Large intestine (tissue), 3 donors: Measurements from ENCODE around the gene ATP9B. TPM values are rescaled to one million over a fixed set of nuclear protein-coding genes. Genes with fewer than 3 reads are reported as not detected.

Experiments
- DNase-seq, 2 donors: peaks; one replicate each; pipeline versions ENCODE4 v3.0.0 to v3.0.0-alpha.2; 2013
- H3K27ac ChIP-seq: one replicate; pipeline ENCODE4 v1.5.1; 2013; ENCODE audit warnings: low read length
- H3K27me3 ChIP-seq: 2 replicates; pipeline ENCODE4 v1.6.1; 2013; ENCODE audit warnings: low read length; ENCODE audit not compliant: control insufficient read depth, insufficient read depth
- H3K36me3 ChIP-seq: 2 replicates; pipeline ENCODE4 v1.6.1; 2013; ENCODE audit warnings: low read length; ENCODE audit not compliant: control insufficient read depth, insufficient read depth
- H3K4me1 ChIP-seq: one replicate; pipeline ENCODE4 v1.6.1; 2013; ENCODE audit warnings: low read length; ENCODE audit not compliant: control insufficient read depth, insufficient read depth
- H3K4me3 ChIP-seq: one replicate; pipeline ENCODE4 v1.5.1; 2013; ENCODE audit warnings: low read length
- H3K9me3 ChIP-seq: one replicate; pipeline ENCODE4 v1.6.1; 2013; ENCODE audit warnings: mild to moderate bottlenecking, low read depth, low read length, moderate library complexity; ENCODE audit not compliant: control insufficient read depth
- WGBS: methylation state at CpG from one replicate; pipeline ENCODE4 v1.1.5; 2013; ENCODE audit warnings: low lambda C conversion rate; ENCODE audit not compliant: insufficient coverage; 5-methylcytosine and 5-hydroxymethylcytosine counted together
- polyA plus RNA-seq: library from polyadenylated mRNA; unstranded; fragments of 120-200 nt; gene quantifications from one replicate; pipeline ENCODE4 v1.2.1, GENCODE V29; 2013

ATP9B gene
- polyA plus RNA-seq, 1 donor = 19.9 TPM

DNA sequence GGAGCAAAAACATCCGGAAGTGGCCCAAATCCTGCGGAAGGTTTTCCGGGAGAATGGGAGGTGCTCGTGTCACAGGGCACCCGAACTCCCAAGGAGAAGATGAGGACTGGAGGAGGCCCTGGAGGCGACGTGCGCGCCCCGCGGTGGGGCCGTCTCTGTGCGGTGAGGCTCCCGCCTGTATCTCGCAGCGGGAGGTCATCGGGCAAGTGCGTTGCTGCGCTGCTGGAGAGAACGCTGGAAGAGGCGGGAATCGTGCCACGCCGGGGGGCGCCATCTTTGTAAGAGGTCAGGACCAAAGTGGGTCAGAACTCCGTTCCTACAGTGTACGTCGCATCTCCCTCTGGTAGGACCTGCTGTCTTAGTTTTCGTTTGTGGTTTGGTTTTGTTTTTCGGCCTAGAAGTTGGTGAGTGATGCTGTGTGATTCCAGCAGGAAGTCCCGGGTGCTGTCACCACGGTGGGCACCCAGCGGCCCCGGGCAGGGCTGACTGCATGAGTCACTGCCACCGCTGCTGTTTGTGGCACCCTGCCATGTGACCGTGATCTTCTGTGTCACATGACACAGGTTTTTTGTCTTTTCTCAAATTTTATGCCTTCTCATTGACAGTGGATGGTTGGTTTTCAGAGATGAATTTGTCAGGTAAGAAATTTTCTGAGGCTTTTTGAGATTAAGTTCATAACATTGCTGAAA, 21.5 kb upstream of the ATP9B start:
- Histone ChIP-seq H3K27ac (no peak overlapping the region), H3K36me3 (no peaks in the 10 kb centered on the region), H3K9me3 (no peaks in the 10 kb centered on the region), H3K27me3 (no peaks in the 10 kb centered on the region), H3K4me3 (no peak overlapping the region), H3K4me1 (no peaks in the 10 kb centered on the region)
- no CpG with 5 or more reads among the region's 36 CpGs for WGBS
- DNase-seq = no peak

DNA sequence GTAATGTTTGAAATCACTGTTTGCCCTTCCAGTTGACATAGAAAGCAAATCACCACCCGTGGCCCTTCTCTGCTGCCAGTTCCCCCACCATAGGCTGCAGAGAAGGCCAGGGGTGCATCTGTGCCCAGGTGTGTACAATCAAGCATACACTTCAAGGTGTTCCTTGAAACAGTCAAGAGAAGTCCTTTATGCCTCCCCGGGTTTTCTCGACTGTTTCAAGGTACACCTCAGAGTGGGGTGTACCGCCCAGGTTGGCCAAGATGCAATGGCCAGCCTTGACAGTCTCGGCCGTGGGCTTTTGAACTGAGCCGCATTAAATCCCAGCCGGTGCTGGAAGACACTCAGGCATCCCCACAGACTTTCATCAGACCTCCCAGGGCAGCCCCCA, 21.0 kb upstream of the ATP9B start:
- DNase-seq = no peak
- Histone ChIP-seq H3K9me3 (no peaks in the 10 kb centered on the region), H3K27me3 (no peaks in the 10 kb centered on the region), H3K27ac (no peak overlapping the region), H3K4me3 (no peak overlapping the region), H3K4me1 (no peaks in the 10 kb centered on the region), H3K36me3 (no peaks in the 10 kb centered on the region)
- no CpG with 5 or more reads among the region's 8 CpGs for WGBS

DNA sequence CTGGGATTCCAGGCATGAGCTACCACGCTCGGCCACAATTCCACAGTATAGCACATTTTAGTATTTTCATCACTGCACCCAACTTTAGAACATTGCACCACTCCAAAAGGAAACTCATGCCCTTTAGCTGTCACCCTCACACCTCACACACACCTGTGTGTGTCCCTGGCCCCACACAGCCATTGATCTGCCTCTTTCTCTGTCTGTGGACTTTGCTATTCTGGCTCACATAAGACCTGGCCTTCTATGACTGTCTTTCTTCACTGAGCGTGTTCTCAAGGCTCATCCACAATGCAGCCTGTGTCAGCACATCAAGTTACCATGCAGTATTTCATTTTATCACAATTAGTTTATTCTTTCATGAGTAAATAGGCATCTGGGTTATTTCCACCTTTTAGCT, 19.7 kb upstream of the ATP9B start:
- H3K27ac ChIP-seq = no peak overlapping the region
- H3K9me3 ChIP-seq = no peaks in the 10 kb centered on the region
- no CpG with 5 or more reads among the region's 3 CpGs for WGBS
- no peak overlapping the region for H3K4me3 ChIP-seq
- no peaks in the 10 kb centered on the region for H3K27me3 ChIP-seq
- DNase-seq = no peak
- no peaks in the 10 kb centered on the region for H3K36me3 ChIP-seq
- H3K4me1 ChIP-seq = no peaks in the 10 kb centered on the region

DNA sequence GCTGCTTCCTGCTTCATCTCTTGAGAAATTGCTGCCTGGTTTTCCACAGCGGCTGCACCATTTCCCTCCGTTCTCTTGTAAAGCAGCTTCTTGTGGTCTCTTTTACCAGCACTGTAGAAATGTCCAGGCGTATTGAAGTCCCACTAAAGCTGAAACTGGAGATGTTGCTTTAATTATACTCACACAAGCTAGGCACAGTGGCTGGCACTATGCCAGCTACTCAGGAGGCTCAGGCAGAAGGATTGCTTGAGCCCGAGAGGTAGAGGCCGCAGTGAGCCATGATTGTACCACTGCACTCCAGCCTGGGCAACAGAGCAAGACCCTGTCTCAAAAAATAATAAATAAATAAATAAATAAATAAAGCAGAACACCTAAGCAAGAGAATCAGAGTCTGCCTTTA, 19.2 kb upstream of the ATP9B start:
- H3K36me3 ChIP-seq = no peaks in the 10 kb centered on the region
- no peaks in the 10 kb centered on the region for H3K4me1 ChIP-seq
- H3K27ac ChIP-seq = no peak overlapping the region
- WGBS = no CpG with 5 or more reads among the region's 5 CpGs
- DNase-seq = no peak
- H3K4me3 ChIP-seq = no peak overlapping the region
- H3K27me3 ChIP-seq = no peaks in the 10 kb centered on the region
- H3K9me3 ChIP-seq = no peaks in the 10 kb centered on the region

DNA sequence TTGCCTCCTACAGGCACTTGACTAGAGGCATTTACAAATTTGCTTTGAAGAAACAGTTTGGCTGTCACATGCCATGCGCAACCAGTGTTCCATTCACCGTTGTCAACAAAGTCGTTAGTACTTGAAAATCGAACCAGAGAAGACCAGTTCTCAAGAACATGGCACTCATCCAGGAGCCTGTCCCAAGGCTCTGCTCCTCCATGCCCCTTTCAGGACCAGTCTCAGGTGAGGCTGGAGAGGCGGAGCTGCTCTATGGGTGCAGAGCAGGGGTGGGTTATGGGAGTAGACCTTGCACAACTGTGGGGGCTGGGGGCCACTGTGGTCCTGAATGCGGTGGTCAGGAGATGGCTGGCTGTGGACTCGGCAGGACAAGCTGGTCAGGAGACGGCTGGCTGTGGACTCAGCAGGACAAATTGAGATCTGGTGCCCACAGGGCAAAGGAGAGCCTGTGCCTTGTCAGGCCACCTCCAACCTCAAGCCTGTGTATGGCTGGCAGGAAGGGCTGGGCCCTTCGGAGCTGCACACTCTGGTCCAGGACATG, 12.3 kb upstream of the ATP9B start:
- Histone ChIP-seq H3K27me3 (no peaks in the 10 kb centered on the region), H3K36me3 (no peaks in the 10 kb centered on the region), H3K27ac (no peak overlapping the region), H3K4me3 (no peak overlapping the region), H3K9me3 (no peaks in the 10 kb centered on the region), H3K4me1 (no peaks in the 10 kb centered on the region)
- no peak for DNase-seq
- WGBS = 80% methylated on average over 1 of the region's 9 CpGs

DNA sequence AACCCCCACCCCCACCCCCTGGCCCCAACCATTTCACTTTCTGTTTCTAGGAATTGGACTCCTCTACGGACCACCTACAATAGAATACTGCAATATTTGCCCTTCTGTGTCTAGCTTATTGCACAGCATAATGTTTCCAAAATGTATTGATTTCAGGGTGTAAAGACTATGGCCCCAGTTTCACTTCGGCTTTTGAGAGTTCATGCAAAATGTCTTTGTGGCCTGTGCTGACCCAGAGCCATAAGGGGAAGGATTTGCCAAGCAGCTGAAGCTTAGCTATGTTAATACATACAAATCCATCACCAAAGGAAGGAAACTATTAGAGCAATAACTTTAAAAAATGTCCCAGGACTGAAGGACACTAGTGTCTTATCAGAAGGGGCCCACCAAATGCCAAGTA, 11.2 kb upstream of the ATP9B start:
- no peaks in the 10 kb centered on the region for H3K27me3 ChIP-seq
- no peaks in the 10 kb centered on the region for H3K9me3 ChIP-seq
- no peaks in the 10 kb centered on the region for H3K36me3 ChIP-seq
- no CpG with 5 or more reads among the region's 2 CpGs for WGBS
- no peak overlapping the region for H3K4me3 ChIP-seq
- no peaks in the 10 kb centered on the region for H3K4me1 ChIP-seq
- no peak for DNase-seq
- H3K27ac ChIP-seq = no peak overlapping the region

DNA sequence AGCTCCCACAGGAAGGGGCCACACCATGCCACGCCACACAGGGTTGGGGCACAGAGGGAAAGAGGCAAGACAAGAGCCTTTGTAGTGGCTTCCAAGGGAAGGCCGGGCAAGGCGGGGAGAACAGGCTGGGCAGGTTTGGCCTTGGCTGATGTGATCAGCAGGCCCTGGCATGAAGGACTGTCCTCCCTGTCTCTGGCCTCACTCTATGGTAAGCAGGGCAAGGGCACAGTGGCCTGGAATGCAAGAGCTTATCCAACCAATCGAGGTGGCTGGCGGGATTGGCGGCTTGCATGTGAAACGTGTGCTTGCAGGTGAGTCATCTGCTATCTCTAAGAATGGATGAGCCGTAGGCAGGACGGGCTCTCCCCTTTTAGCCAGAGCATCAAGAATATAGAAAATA, 6.4 kb upstream of the ATP9B start:
- DNase-seq = no peak
- Histone ChIP-seq H3K27ac (no peak overlapping the region), H3K36me3 (no peaks in the 10 kb centered on the region), H3K4me1 (no peaks in the 10 kb centered on the region), H3K27me3 (no peaks in the 10 kb centered on the region), H3K4me3 (no peak overlapping the region), H3K9me3 (no peaks in the 10 kb centered on the region)
- WGBS = no CpG with 5 or more reads among the region's 9 CpGs

DNA sequence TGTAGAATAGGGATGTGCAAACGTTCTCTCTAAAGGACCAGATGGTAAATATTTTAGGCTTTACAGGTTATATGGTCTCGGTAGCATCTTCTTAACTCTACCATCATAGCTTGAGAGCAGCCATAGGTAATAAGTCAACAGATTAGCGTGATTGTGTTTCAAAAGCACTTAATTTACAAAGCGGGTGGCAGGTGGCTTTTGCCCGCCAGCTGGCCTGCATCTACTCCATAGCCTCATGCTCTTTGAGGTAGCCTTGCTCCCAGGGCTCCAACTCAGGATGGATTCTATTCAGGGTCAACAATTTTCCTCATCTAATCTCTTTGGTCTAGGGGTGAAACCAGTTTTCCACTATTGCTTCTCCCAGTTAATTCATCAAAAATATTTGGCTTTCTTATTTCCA, 5.0 kb upstream of the ATP9B start:
- H3K4me1 ChIP-seq = peaks cover 5% of the 10 kb centered on the region
- no peaks in the 10 kb centered on the region for H3K27me3 ChIP-seq
- no peaks in the 10 kb centered on the region for H3K36me3 ChIP-seq
- WGBS = no CpG with 5 or more reads among the region's 5 CpGs
- no peak overlapping the region for H3K27ac ChIP-seq
- peaks cover 3% of the 10 kb centered on the region for H3K9me3 ChIP-seq
- no peak overlapping the region for H3K4me3 ChIP-seq
- DNase-seq = peak in 1 of 2 donors; percentile 4

DNA sequence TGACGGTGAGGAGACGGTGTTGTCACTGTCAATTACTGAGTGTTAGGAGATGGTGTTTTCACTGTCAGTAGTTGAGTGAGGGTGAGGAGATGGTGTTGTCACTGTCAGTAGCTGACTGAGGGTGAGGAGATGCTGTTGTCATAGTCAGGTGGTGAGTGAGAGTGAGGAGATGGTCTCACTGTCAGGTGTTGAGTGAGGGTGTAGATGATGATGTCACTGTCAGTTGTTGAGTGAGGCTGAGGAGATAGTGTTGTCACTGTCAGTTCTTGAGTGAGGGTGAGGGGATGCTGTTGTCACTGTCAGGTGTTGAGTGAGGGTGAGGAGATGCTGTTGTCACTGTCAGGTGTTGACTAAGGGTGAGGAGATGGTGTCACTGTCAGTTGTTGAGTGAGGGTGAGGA, 3.4 kb upstream of the ATP9B start:
- H3K27ac ChIP-seq = no peak overlapping the region
- H3K9me3 ChIP-seq = peaks cover 3% of the 10 kb centered on the region
- no CpG with 5 or more reads among the region's 2 CpGs for WGBS
- no peak overlapping the region for H3K4me3 ChIP-seq
- DNase-seq = no peak
- no peaks in the 10 kb centered on the region for H3K36me3 ChIP-seq
- H3K4me1 ChIP-seq = peaks cover 11% of the 10 kb centered on the region
- H3K27me3 ChIP-seq = no peaks in the 10 kb centered on the region

DNA sequence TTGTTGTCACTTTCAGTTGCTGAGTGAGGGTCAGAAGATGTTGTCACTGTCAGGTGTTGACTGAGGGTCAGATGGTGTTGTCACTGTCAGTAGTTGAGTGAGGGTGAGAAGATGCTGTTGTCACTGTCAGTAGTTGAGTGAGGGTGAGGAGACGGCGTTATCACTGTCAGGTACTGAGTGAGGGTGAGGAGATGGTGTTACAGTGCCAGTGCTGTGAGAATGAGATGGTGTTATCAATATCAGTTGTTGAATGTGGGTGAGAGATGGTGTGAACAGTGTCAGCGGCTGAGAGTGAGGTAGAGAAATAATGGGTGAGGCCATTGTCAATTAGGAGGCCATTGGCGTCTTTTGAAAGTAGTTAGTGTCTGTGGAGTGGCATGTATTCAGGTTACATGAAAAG, 1.6 kb upstream of the ATP9B start:
- peaks cover 11% of the 10 kb centered on the region for H3K4me1 ChIP-seq
- H3K27ac ChIP-seq = no peak overlapping the region
- H3K9me3 ChIP-seq = peaks cover 6% of the 10 kb centered on the region
- H3K36me3 ChIP-seq = no peaks in the 10 kb centered on the region
- no CpG with 5 or more reads among the region's 4 CpGs for WGBS
- H3K27me3 ChIP-seq = no peaks in the 10 kb centered on the region
- H3K4me3 ChIP-seq = no peak overlapping the region
- peak in 1 of 2 donors; percentile 11 for DNase-seq

DNA sequence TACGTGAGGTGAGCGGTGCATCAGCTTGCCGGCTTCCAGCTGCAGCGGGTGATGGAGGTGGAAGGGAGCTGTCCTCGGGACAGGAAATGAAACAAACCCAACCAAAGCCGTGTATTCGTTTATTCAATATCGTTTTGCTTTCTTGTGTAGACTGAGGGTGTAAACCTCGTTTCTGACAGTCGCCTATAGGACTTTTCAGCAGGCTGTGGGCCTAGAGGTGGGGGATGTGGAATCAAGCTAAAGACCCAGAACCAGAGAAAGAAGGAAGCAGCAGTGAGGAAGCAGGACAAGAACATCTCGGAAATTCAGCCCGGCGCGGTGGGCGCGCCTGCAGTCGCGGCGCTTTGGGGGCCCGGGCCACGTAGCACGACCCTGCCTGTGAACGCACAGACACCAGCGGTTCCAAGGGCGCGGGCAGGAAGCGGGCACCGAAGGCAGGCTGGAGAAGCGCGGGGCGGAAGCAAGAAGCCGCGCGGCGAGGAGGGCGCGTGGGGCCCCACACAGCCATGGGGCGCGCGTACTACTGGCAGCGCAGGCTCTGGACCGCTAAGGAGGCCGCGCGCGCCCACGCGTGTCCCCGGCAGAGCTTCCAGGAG, 755 bp upstream of the ATP9B start:
- no peaks in the 10 kb centered on the region for H3K36me3 ChIP-seq
- peak overlapping the region; percentile 85 for H3K27ac ChIP-seq
- DNase-seq = peak in 1 of 2 donors; percentile 11
- peaks cover 14% of the 10 kb centered on the region for H3K9me3 ChIP-seq
- H3K4me3 ChIP-seq = peak overlapping the region; percentile 60
- peaks cover 11% of the 10 kb centered on the region for H3K4me1 ChIP-seq
- H3K27me3 ChIP-seq = no peaks in the 10 kb centered on the region
- no CpG with 5 or more reads among the region's 49 CpGs for WGBS
